Measurements from ENCODE around the gene ARID1B.

ARID1B gene

GRCh38 chr6:157099912-157100593 is 322.9 kb downstream of the ARID1B start:
- peak; percentile 69 for DNase-seq (ENCODE audit: low spot score)

- no peak for DNase-seq (ENCODE audit: low spot score)
Measured at GRCh38 chr6:157101166-157101565, 324.0 kb downstream of the ARID1B start.

GRCh38 chr6:157104803-157105202 is 327.6 kb downstream of the ARID1B start:
- no peak for DNase-seq (ENCODE audit: low spot score)

GRCh38 chr6:157106487-157106886 is 329.3 kb downstream of the ARID1B start:
- no peak for DNase-seq (ENCODE audit: low spot score)

GRCh38 chr6:157107571-157107914 is 330.4 kb downstream of the ARID1B start:
- DNase-seq (ENCODE audit: low spot score): no peak

- no peak for DNase-seq (ENCODE audit: low spot score)
Measured at GRCh38 chr6:157107915-157108651, 330.9 kb downstream of the ARID1B start.

- DNase-seq (ENCODE audit: low spot score): no peak
Measured at GRCh38 chr6:157108923-157109322, 331.7 kb downstream of the ARID1B start.

- no peak for DNase-seq (ENCODE audit: low spot score)
Measured at GRCh38 chr6:157110607-157111006, 333.4 kb downstream of the ARID1B start.

- DNase-seq (ENCODE audit: low spot score): no peak
Measured at GRCh38 chr6:157113389-157113788, 336.2 kb downstream of the ARID1B start.

- no peak for DNase-seq (ENCODE audit: low spot score)
Measured at GRCh38 chr6:157116426-157116825, 339.2 kb downstream of the ARID1B start.

- DNase-seq (ENCODE audit: low spot score): no peak
Measured at GRCh38 chr6:157117431-157118095, 340.4 kb downstream of the ARID1B start.

GRCh38 chr6:157119502-157120027 is 342.4 kb downstream of the ARID1B start:
- no peak for DNase-seq (ENCODE audit: low spot score)

- DNase-seq (ENCODE audit: low spot score): no peak
Measured at GRCh38 chr6:157120534-157121232, 343.5 kb downstream of the ARID1B start.

- no peak for DNase-seq (ENCODE audit: low spot score)
Measured at GRCh38 chr6:157121897-157122296, 344.7 kb downstream of the ARID1B start.

GRCh38 chr6:157123234-157123633 is 346.1 kb downstream of the ARID1B start:
- no peak for DNase-seq (ENCODE audit: low spot score)

GRCh38 chr6:157124485-157125254 is 347.5 kb downstream of the ARID1B start:
- no peak for DNase-seq (ENCODE audit: low spot score)

GRCh38 chr6:157125531-157125930 is 348.4 kb downstream of the ARID1B start:
- no peak for DNase-seq (ENCODE audit: low spot score)

GRCh38 chr6:157126183-157127098 is 349.3 kb downstream of the ARID1B start:
- DNase-seq (ENCODE audit: low spot score): no peak

GRCh38 chr6:157128235-157128775 is 351.1 kb downstream of the ARID1B start:
- no peak for DNase-seq (ENCODE audit: low spot score)

- DNase-seq (ENCODE audit: low spot score): no peak
Measured at GRCh38 chr6:157131250-157131649, 354.1 kb downstream of the ARID1B start.
